PC-3 (cell line): ENCODE data around the gene LSM12. TPM values are rescaled to one million over a fixed set of nuclear protein-coding genes. Genes with fewer than 3 reads are reported as not detected.

Source experiments
- ATAC-seq: fragments of 200-7000 bp; cut with Tn5 transposase; 2 replicates; pipeline ENCODE4 v1.9.1; 2020; ENCODE audit warnings: mild to moderate bottlenecking, moderate library complexity
- BruUV-seq: library from RNA; stranded (reverse); fragments of 400-500 nt; replicated peaks from 2 replicates; lab custom pipeline; 2021; lab: Mats Ljungman, UMichigan
- CTCF ChIA-PET: fragments of 300-600 bp; sonication (Branson Sonifier 250); formaldehyde crosslinking; loops from one replicate; lab custom pipeline; 2022; ENCODE audit warnings: antibody characterized with exemption; lab: Charles Lee
- POLR2A ChIA-PET: fragments of 300-600 bp; sonication (Branson Sonifier 250); formaldehyde crosslinking; loops from one replicate; lab custom pipeline; 2022; ENCODE audit warnings: antibody characterized with exemption; ENCODE audit not compliant: unreplicated experiment; lab: Charles Lee
- DNase-seq: peaks from one replicate; pipeline ENCODE4 v3.0.0-alpha.2; 2015
- H2AFZ ChIP-seq: fragments of 300-600 bp; sonication (generic); 2 replicates; pipeline ENCODE4 v1.6.0; 2016; ENCODE audit warnings: antibody characterized with exemption, low read length
- H3F3A ChIP-seq: fragments of 300-600 bp; sonication (generic); one replicate; pipeline ENCODE4 v1.6.0; 2017; ENCODE audit warnings: antibody characterized with exemption, low read length, control low read depth, mild to moderate bottlenecking; ENCODE audit not compliant: unreplicated experiment
- H3K27ac ChIP-seq: fragments of 300-600 bp; sonication (generic); 2 replicates; pipeline ENCODE4 v1.5.1; 2016; ENCODE audit warnings: mild to moderate bottlenecking, low read length
- H3K27me3 ChIP-seq: fragments of 300-600 bp; sonication (generic); 2 replicates; pipeline ENCODE4 v1.6.1; 2016; ENCODE audit warnings: low read length, mixed read lengths
- H3K36me3 ChIP-seq: fragments of 300-600 bp; sonication (generic); 2 replicates; pipeline ENCODE4 v1.6.1; 2016; ENCODE audit warnings: low read depth, mixed run types, low read length, mixed read lengths
- H3K4me1 ChIP-seq: fragments of 300-600 bp; sonication (generic); 2 replicates; pipeline ENCODE4 v1.5.1; 2016; ENCODE audit warnings: low read length; ENCODE audit not compliant: insufficient read depth
- H3K4me2 ChIP-seq: fragments of 300-600 bp; sonication (generic); 2 replicates; pipeline ENCODE4 v1.6.0; 2016; ENCODE audit warnings: low read length
- H3K4me3 ChIP-seq: fragments of 300-600 bp; sonication (generic); 2 replicates; pipeline ENCODE4 v1.5.1; 2016; ENCODE audit warnings: mild to moderate bottlenecking, low read length, mixed read lengths
- H3K79me2 ChIP-seq: fragments of 300-600 bp; sonication (generic); 2 replicates; pipeline ENCODE4 v1.6.1; 2017; ENCODE audit warnings: low read length, mixed read lengths
- H3K9ac ChIP-seq: fragments of 300-600 bp; sonication (generic); 2 replicates; pipeline ENCODE4 v1.6.0; 2016; ENCODE audit warnings: mild to moderate bottlenecking, low read length
- H3K9me2 ChIP-seq: fragments of 300-600 bp; sonication (generic); replicated peaks from 2 replicates; pipeline ENCODE4 v1.6.1; 2016; ENCODE audit warnings: mixed run types, low read length, mixed read lengths
- H3K9me3 ChIP-seq: fragments of 300-600 bp; sonication (generic); 2 replicates; pipeline ENCODE4 v1.6.1; 2016; ENCODE audit warnings: low read length, mixed read lengths
- H4K20me1 ChIP-seq: fragments of 300-600 bp; sonication (generic); 2 replicates; pipeline ENCODE4 v1.6.1; 2016; ENCODE audit warnings: low read length, mixed read lengths
- EZH2 ChIP-seq: fragments of 300-600 bp; sonication (generic); IDR thresholded peaks from one replicate; pipeline ENCODE4 v1.6.1; 2017; ENCODE audit warnings: antibody characterized with exemption, mild to moderate bottlenecking, low read length; ENCODE audit not compliant: unreplicated experiment
- EZH2phosphoT487 ChIP-seq: fragments of 300-600 bp; sonication (generic); IDR thresholded peaks from 2 replicates; pipeline ENCODE4 v1.6.1; 2018; ENCODE audit warnings: mild to moderate bottlenecking, antibody characterized with exemption, low read length, borderline replicate concordance
- intact Hi-C: fragments of 100-400 bp; cut with micrococcal nuclease; formaldehyde crosslinking; loops from 2 replicates; pipeline ENCODE4 v1.9.0; 2023
- total RNA-seq: library from RNA; depleted of rRNA; stranded (reverse); fragments of >200 nt; gene quantifications from 2 replicates; pipeline ENCODE4 v1.2.3, GENCODE V29; 2014
- TF ChIP-seq, protein P1 (sequence below): fragments of 300-600 bp; sonication (generic); conservative IDR thresholded peaks from 2 replicates; pipeline ENCODE4 v1.5.1; 2017; ENCODE audit warnings: antibody characterized with exemption, low read depth, mild to moderate bottlenecking, low read length

The LSM12 gene
- total RNA-seq, 1 experiment from 2014 or later, result 118 TPM

- H3K9me2 ChIP-seq, result no peaks in the 10 kb centered on the region
- H3K27me3 ChIP-seq, result no peaks in the 10 kb centered on the region
- no peaks in the 10 kb centered on the region for H3K4me1 ChIP-seq
- H3K9me3 ChIP-seq, result no peaks in the 10 kb centered on the region
- BruUV-seq, result no TSS peak
- H3K9ac ChIP-seq, result no peak overlapping the region
- H4K20me1 ChIP-seq, result no peaks in the 10 kb centered on the region
- CTCF ChIA-PET, result no interaction called here
- H3K4me3 ChIP-seq, result no peak overlapping the region
- H2AFZ ChIP-seq, result no peak overlapping the region
- peaks cover 23% of the 10 kb centered on the region for H3K36me3 ChIP-seq
- no peak for TF ChIP-seq EZH2
- no peak for TF ChIP-seq EZH2phosphoT487
- TF ChIP-seq, protein P1, sequence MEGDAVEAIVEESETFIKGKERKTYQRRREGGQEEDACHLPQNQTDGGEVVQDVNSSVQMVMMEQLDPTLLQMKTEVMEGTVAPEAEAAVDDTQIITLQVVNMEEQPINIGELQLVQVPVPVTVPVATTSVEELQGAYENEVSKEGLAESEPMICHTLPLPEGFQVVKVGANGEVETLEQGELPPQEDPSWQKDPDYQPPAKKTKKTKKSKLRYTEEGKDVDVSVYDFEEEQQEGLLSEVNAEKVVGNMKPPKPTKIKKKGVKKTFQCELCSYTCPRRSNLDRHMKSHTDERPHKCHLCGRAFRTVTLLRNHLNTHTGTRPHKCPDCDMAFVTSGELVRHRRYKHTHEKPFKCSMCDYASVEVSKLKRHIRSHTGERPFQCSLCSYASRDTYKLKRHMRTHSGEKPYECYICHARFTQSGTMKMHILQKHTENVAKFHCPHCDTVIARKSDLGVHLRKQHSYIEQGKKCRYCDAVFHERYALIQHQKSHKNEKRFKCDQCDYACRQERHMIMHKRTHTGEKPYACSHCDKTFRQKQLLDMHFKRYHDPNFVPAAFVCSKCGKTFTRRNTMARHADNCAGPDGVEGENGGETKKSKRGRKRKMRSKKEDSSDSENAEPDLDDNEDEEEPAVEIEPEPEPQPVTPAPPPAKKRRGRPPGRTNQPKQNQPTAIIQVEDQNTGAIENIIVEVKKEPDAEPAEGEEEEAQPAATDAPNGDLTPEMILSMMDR, result no peak
- no peak for ATAC-seq
- H3F3A ChIP-seq, result no peaks in the 10 kb centered on the region
- H3K4me2 ChIP-seq, result no peak overlapping the region
- POLR2A ChIA-PET, result no interaction called here
- no peaks in the 10 kb centered on the region for H3K79me2 ChIP-seq
- DNase-seq, result no peak
- intact Hi-C loops, result loop anchor here (10.0 kb wide), 1 partner anchor 105 kb away; the partner anchor contains the start of gene TMUB2
- no peak overlapping the region for H3K27ac ChIP-seq
Measured at GRCh38 chr17:44079877-44080821, 13.7 kb upstream of the LSM12 start.

DNA sequence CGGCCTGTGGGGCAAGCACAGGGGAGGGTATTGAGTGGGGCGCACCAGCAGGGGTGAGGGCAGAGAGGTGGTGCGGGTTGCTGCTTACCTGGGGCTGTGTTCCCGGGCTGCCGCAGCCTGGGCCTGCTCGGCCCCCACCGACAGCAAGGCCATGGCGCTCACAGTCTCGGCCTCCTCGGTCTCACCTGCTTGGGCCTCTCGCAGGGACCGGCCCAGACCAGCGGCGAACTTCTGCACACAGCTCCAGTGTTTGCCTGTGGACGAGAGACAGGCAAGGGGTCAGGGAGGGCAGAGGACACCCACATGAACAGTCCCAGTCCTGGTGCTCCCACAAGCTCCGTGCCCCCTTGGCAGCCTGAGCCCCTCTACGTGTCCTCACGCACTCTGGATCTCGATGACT is 11.9 kb upstream of the LSM12 start:
- ATAC-seq (no peak), DNase-seq (no peak)
- intact Hi-C loops, result loop anchor here (10.0 kb wide), 1 partner anchor 106 kb away; the partner anchor contains the start of gene TMUB2
- H3K27me3 ChIP-seq, result no peaks in the 10 kb centered on the region
- H3K9ac ChIP-seq, result no peak overlapping the region
- no peaks in the 10 kb centered on the region for H3K9me2 ChIP-seq
- 0 out of 2 replicates have a peak, but pooled peaks cover 3% of the 10 kb centered on the region for H3K79me2 ChIP-seq
- H3K36me3 ChIP-seq, result peaks cover 24% of the 10 kb centered on the region
- H3K27ac ChIP-seq, result no peak overlapping the region
- no peak overlapping the region for H3K4me2 ChIP-seq
- H4K20me1 ChIP-seq, result no peaks in the 10 kb centered on the region
- H3K9me3 ChIP-seq, result no peaks in the 10 kb centered on the region
- ChIA-PET CTCF (no interaction called here), POLR2A (no interaction called here)
- no TSS peak for BruUV-seq
- no peaks in the 10 kb centered on the region for H3K4me1 ChIP-seq
- no peaks in the 10 kb centered on the region for H3F3A ChIP-seq
- H2AFZ ChIP-seq, result no peak overlapping the region
- TF ChIP-seq, protein P1, result no peak
- TF ChIP-seq EZH2phosphoT487 (no peak), EZH2 (no peak)
- no peak overlapping the region for H3K4me3 ChIP-seq

- CTCF ChIA-PET, result no interaction called here
- intact Hi-C loops, result loop anchor here (10.0 kb wide), 1 partner anchor 107 kb away; the partner anchor contains the start of gene TMUB2
- H3K4me1 ChIP-seq, result no peaks in the 10 kb centered on the region
- no TSS peak for BruUV-seq
- no peak overlapping the region for H3K4me3 ChIP-seq
- H2AFZ ChIP-seq, result no peak overlapping the region
- DNase-seq (no peak), ATAC-seq (no peak)
- H3K4me2 ChIP-seq, result no peak overlapping the region
- H3K9me2 ChIP-seq, result no peaks in the 10 kb centered on the region
- TF ChIP-seq, protein P1, result no peak
- TF ChIP-seq EZH2phosphoT487, result no peak
- no peak for TF ChIP-seq EZH2
- no peak overlapping the region for H3K27ac ChIP-seq
- POLR2A ChIA-PET, result no interaction called here
- no peaks in the 10 kb centered on the region for H3K27me3 ChIP-seq
- no peaks in the 10 kb centered on the region for H4K20me1 ChIP-seq
- peaks cover 12% of the 10 kb centered on the region for H3K79me2 ChIP-seq
- no peaks in the 10 kb centered on the region for H3K9me3 ChIP-seq
- peaks cover 24% of the 10 kb centered on the region for H3K36me3 ChIP-seq
- no peak overlapping the region for H3K9ac ChIP-seq
- H3F3A ChIP-seq, result no peaks in the 10 kb centered on the region
Measured at GRCh38 chr17:44077595-44077909, 11.1 kb upstream of the LSM12 start.
